HG03442 (cell line): Measurements from ENCODE around the gene SLFN5.
"Not testable (repeated sequence)": the region's sequence is repeated elsewhere in the genome, so short reads cannot be mapped to it uniquely, and the experiment has no call there.

Experiments used
- ATAC-seq: cut with Tn5 transposase; IDR thresholded peaks from one replicate; pipeline ENCODE4 v1.9.1; 2021; ENCODE audit warnings: mild to moderate bottlenecking, moderate library complexity; ENCODE audit not compliant: unreplicated experiment

The SLFN5 gene

GRCh38 chr17:35287286-35287811 lies 44.5 kb downstream of the SLFN5 start:
- no peak for ATAC-seq

GRCh38 chr17:35289222-35289621 lies 46.4 kb downstream of the SLFN5 start:
- ATAC-seq, result no peak

GRCh38 chr17:35291802-35292201 lies 48.9 kb downstream of the SLFN5 start:
- ATAC-seq, result no peak

DNA sequence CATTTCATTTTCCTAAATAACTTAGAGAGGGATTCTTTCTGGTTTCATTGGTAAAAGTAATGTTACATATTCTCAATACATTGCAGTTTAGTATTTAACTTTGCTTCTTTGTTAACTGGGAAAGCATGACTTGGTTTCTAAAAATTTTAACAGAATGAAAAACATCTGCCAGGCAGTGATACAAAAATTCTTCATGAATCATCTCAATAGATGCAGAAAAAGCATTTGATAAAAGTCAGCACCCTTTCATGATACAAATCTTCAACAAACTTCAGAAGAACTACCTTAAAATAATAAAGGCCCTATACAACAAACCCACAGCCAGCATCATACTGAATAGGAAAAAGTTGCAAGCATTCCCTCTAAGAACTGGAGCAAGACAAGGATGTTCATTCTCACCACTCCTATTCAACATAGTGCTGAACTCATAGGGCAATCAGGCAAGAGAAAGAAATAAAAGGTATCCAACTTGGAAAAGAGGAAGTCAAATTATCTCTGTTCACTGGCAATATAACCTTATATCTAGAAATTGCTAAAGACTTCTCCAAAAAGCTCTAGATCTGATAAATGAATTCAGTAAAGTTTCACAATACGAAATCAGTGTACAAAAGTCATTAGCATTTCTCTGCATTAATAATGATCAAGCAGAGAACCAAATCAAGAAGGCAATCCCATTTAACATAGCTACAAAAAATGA lies 50.4 kb downstream of the SLFN5 start:
- ATAC-seq, result no peak

- no peak for ATAC-seq
These were observed 51.9 kb downstream of the SLFN5 start for GRCh38 chr17:35294756-35295155.

DNA sequence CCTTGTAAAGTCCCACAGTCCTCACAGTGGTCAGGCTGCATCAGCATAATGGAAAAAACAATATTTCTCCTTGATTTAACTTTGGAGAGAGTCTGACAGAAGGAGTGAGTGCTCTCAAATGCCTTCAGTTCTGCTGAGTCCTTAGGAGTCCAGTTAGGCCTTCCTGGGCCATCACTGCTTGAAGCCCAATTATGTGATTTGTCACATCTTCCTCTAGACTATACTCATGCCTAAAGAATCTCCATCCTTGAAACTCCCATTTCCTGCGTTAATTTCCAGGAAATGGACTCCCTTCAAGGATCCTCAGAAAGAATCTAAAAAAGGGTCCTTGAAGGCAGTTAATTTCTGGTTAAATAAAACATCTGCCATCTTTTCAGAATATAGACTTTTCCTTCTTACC lies 52.8 kb downstream of the SLFN5 start:
- ATAC-seq, result no peak

DNA sequence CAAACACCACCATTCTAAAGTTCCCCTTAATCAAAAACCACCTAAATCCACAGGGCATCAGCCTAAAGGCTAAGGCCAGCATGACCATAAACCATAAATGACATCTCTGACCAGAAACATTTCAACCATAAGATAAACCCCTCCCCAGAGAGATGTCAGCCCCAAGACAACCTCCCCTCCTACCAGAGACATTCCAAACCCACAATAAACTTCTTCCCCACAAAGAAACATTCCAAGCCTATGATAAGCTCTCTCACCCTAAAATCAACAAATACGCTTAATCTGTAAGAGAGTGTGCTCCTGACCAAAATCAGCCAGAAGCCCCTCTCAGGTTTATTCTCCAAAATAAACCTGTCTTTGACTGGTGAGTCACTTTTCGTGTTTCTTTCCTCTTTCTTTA lies 54.8 kb downstream of the SLFN5 start:
- no peak for ATAC-seq

DNA sequence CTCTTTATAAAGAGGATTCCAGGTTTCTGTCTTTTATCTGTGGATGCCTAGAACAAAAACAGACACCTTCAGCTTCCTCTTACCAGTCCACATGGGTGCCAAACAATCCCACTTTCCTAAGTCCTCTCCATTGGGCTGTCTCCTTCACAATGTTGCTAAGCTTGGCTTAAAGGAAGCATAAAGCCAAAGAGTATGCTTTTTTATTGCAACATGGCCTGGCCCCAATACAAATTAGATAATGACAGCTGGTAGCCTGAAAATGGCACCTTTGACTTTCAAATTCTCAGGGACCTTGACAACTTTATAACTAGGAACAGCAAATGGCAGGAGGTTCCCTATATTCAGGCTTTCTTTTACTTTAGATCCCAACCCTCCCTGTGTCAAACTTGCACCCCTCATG lies 55.8 kb downstream of the SLFN5 start:
- ATAC-seq, result no peak

GRCh38 chr17:35299135-35299534 lies 56.3 kb downstream of the SLFN5 start:
- no peak for ATAC-seq

GRCh38 chr17:35309345-35309744 lies 66.5 kb downstream of the SLFN5 start:
- not testable (repeated sequence) for ATAC-seq

- ATAC-seq, result no peak
These were observed 69.5 kb downstream of the SLFN5 start for GRCh38 chr17:35312346-35312745.

- peak; percentile 61 for ATAC-seq
These were observed 70.2 kb downstream of the SLFN5 start for GRCh38 chr17:35312790-35313711.

DNA sequence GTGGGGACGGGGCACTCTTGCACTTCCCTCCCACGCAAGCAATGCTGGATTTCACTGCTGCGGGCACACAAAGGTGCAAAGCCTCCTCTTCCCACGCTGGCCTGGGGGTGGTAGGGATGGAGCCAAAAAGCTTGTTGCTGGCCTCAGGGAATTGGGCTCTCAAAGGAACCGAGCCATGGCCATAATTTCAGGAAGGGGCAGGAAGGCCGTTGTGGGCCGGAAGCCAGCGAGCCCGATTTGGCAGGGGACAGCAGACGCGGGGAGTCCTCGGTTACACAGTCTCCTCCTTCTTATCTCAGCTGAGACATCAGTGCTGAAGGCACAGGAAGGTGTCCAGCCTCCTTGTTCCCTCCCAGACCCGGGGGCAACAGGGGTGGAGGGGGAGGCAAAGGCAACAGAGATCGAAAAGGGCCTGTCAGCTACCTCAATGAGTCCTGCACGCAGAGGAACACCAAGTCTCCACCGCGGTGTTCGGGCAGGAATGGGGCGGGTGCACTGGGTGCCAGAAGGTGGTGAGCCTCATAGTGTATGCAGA lies 71.1 kb downstream of the SLFN5 start:
- ATAC-seq, result no peak

DNA sequence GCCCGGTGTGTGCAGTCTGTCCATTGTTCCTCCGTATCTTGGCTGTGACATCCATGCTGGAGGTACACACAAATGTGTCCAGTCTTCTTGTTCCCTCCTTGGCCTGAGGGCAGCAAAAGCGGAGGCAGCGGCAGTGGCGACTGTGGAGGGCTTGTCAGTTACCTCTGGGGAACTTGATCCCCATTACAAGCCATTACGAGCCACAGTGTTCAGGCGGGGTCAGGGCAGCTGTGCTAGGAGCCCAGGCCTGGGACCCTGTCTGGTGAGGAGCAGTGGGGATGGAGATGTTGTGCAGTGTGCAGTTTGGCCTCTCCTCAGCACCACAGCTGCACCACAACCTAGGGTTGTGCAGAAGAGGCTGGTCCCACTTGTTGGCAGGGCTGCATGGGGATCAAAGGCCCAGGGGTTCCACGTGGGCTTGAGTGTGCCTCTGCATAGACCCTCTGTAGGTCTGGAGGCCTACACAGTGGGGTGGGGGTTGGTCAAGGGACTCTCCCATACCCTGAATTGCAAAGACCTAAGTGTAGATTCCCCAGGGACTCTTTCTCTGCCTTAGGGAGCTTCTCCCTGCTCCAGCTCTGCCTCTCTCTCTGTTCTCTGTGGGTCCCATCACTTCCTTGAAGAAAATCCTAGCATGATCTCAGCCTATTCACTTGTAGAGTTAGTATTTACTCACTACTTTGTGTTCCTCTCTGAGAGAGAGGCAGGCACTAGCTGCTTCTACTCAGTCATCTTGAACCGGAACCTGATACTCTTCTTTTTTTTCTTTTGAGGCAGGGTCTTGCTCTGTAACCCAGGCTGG lies 71.7 kb downstream of the SLFN5 start:
- ATAC-seq, result no peak

DNA sequence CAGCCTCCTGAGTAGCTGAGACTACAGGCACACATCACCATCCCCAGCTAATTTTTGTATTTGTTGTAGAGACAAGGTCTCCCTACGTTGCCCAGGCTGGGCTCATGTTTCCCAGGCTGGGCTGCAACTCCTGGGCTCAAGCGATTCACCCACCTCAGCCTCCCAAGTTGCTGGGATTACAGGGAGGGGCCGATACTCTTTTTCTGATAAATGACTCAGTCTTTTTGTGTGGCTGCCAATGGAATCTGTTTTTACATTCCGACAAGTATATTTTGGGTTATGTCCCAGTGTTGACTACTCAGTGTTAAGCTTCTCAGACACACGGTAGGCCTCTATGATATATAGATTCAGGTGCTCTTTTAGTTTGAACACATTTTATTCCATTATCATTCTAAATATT lies 72.4 kb downstream of the SLFN5 start:
- no peak for ATAC-seq

DNA sequence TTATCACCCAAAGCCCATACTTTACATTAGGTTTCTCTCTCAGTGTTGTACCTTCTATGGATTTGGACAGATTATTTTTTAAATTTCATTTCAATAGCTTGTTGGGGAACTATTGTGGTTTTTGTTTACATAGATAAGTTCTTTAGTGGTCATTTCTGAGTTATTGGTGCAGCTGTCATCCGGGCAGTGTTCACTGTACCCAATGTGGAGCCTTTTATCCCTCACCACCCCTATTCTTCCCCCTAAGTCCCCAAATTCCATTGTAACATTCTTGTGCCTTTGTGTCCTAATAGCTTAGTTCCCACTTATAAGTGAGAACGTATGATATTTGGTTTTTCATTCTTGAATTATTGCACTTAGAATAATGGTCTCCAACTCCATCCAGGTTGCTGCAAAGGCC lies 73.1 kb downstream of the SLFN5 start:
- no peak for ATAC-seq

GRCh38 chr17:35322749-35323148 lies 79.9 kb downstream of the SLFN5 start:
- no peak for ATAC-seq
